ENCODE measurements around the gene EPHB2.

GRCh38 chr1:22709227-22709626 is 1.4 kb upstream of the EPHB2 start:
- TF ChIP-seq CTCF (IDR thresholded peaks at IDR 0.05) (peak; percentile 37), ZFX (IDR thresholded peaks at IDR 0.05; ENCODE audit: borderline replicate concordance) (no peak)

Measured in 22Rv1 (cell line).